Trophoblast cell (in vitro differentiated cells and primary cell): Measurements from ENCODE around the gene STKLD1.

Source experiments
- DNase-seq, 2 donors: peaks; one replicate each; pipeline ENCODE4 v3.0.0-alpha.2; 2016
- H2AFZ ChIP-seq: 2 replicates; pipeline ENCODE4 v1.6.1; 2013; ENCODE audit warnings: low read length, moderate library complexity, mild to moderate bottlenecking; ENCODE audit not compliant: insufficient read depth, poor library complexity
- H2AK5ac ChIP-seq: 2 replicates; pipeline ENCODE4 v1.6.1; 2013; ENCODE audit warnings: mild to moderate bottlenecking, low read length
- H2BK120ac ChIP-seq: 2 replicates; pipeline ENCODE4 v1.6.1; 2013; ENCODE audit warnings: low read length, mild to moderate bottlenecking, moderate library complexity; ENCODE audit not compliant: insufficient read depth, poor library complexity
- H2BK12ac ChIP-seq: 2 replicates; pipeline ENCODE4 v1.6.1; 2013; ENCODE audit warnings: mild to moderate bottlenecking, low read length, moderate library complexity
- H2BK5ac ChIP-seq: 2 replicates; pipeline ENCODE4 v1.6.1; 2013; ENCODE audit warnings: low read length, low read depth, moderate library complexity, mild to moderate bottlenecking; ENCODE audit not compliant: poor library complexity
- H3K14ac ChIP-seq: 2 replicates; pipeline ENCODE4 v1.6.1; 2013; ENCODE audit warnings: mild to moderate bottlenecking, low read length
- H3K18ac ChIP-seq: 2 replicates; pipeline ENCODE4 v1.6.1; 2013; ENCODE audit warnings: mild to moderate bottlenecking, low read length
- H3K23ac ChIP-seq: 2 replicates; pipeline ENCODE4 v1.6.1; 2013; ENCODE audit warnings: low read length
- H3K27ac ChIP-seq: 2 replicates; pipeline ENCODE4 v1.5.1; 2013; ENCODE audit warnings: low read depth, mild to moderate bottlenecking, inconsistent platforms, low read length, moderate library complexity
- H3K27me3 ChIP-seq: 2 replicates; pipeline ENCODE4 v1.6.1; 2013; ENCODE audit warnings: inconsistent platforms, mild to moderate bottlenecking, low read length, moderate library complexity; ENCODE audit not compliant: insufficient read depth
- H3K36me3 ChIP-seq, 2 experiments: 1 replicate in 1 of 2; 2 replicates in 1 of 2; pipeline ENCODE4 v1.6.1; 2013; ENCODE audit warnings: low read length in 2 of 2, mild to moderate bottlenecking in 2 of 2, moderate library complexity in 1 of 2; ENCODE audit not compliant: insufficient read depth in 2 of 2, control insufficient read depth in 1 of 2
- H3K4ac ChIP-seq: 2 replicates; pipeline ENCODE4 v1.6.1; 2013; ENCODE audit warnings: low read depth, mild to moderate bottlenecking, low read length, moderate library complexity
- H3K4me1 ChIP-seq, 2 experiments: 1 replicate in 1 of 2; 2 replicates in 1 of 2; pipeline ENCODE4 v1.6.1; 2013; ENCODE audit warnings: low read length in 2 of 2, mild to moderate bottlenecking in 2 of 2, moderate library complexity in 1 of 2; ENCODE audit not compliant: insufficient read depth in 2 of 2, control insufficient read depth in 1 of 2
- H3K4me2 ChIP-seq: 2 replicates; pipeline ENCODE4 v1.6.1; 2013; ENCODE audit warnings: inconsistent platforms, mild to moderate bottlenecking, low read length, moderate library complexity
- H3K4me3 ChIP-seq: 2 replicates; pipeline ENCODE4 v1.5.1; 2013; ENCODE audit warnings: mild to moderate bottlenecking, low read depth, low read length, inconsistent platforms
- H3K79me1 ChIP-seq: one replicate; pipeline ENCODE4 v1.6.1; 2013; ENCODE audit warnings: low read length
- H3K79me2 ChIP-seq: 2 replicates; pipeline ENCODE4 v1.6.1; 2013; ENCODE audit warnings: low read length, mild to moderate bottlenecking; ENCODE audit not compliant: control insufficient read depth, insufficient read depth, poor library complexity
- H3K9ac ChIP-seq: 2 replicates; pipeline ENCODE4 v1.6.1; 2013; ENCODE audit warnings: mild to moderate bottlenecking, low read length
- H3K9me3 ChIP-seq: 2 replicates; pipeline ENCODE4 v1.6.1; 2013; ENCODE audit warnings: low read depth, mild to moderate bottlenecking, control low read depth, inconsistent platforms, low read length; ENCODE audit not compliant: insufficient read depth
- H4K12ac ChIP-seq: 2 replicates; pipeline ENCODE4 v1.6.1; 2013; ENCODE audit warnings: low read depth, mild to moderate bottlenecking, low read length, moderate library complexity
- H4K8ac ChIP-seq: 2 replicates; pipeline ENCODE4 v1.6.1; 2013; ENCODE audit warnings: low read depth, mild to moderate bottlenecking, low read length, moderate library complexity
- H4K91ac ChIP-seq: one replicate; pipeline ENCODE4 v1.6.1; 2013; ENCODE audit warnings: low read depth, mild to moderate bottlenecking, low read length, moderate library complexity
- WGBS: extraction: QIAGEN DNeasy Blood & Tissue Kit; methylation state at CpG from one replicate; pipeline ENCODE4 v1.1.7; 2013; ENCODE audit warnings: missing lambda C conversion rate; ENCODE audit not compliant: insufficient read length, insufficient coverage; ENCODE audit errors: extremely low coverage; 5-methylcytosine and 5-hydroxymethylcytosine counted together

The STKLD1 gene

DNA sequence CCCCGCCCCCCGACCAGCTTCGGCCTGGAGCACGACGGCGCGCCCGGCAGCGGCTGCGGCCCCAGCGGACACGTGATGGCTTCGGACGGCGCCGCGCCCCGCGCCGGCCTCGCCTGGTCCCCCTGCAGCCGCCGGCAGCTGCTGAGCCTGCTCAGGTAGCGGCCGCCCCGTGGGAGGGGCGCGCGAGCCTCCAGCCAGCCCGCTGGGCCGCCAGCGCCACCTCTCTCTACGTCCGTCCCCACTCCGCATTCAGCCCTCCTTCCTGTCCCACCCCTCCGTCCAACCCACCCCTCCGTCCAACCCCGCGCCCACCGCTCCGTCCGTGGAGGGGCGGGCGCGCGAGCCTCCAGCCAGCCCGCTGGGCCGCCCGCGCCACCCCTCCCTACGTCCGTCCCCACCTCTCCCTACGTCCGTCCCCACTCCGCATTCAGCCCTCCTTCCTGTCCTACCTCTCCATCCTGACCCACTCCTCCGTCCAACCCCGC is 52.5 kb downstream of the STKLD1 start:
- Histone ChIP-seq H3K27ac (no peak overlapping the region), H3K79me2 (no peaks in the 10 kb centered on the region), H3K36me3 (no peaks in the 10 kb centered on the region), H3K9ac (no peak overlapping the region), H2BK5ac (no peak overlapping the region), H3K4me1 (peaks cover 4% of the 10 kb centered on the region in 2 experiments), H4K8ac (no peak overlapping the region), H3K18ac (no peak overlapping the region), H4K91ac (no peak overlapping the region), H2BK120ac (no peak overlapping the region), H3K79me1 (no peaks in the 10 kb centered on the region), H3K23ac (no peak overlapping the region), H3K4me2 (peak overlapping the region; percentile 65), H2BK12ac (no peak overlapping the region), H3K27me3 (peaks cover 5% of the 10 kb centered on the region), H2AK5ac (no peak overlapping the region), H3K4me3 (peak overlapping the region; percentile 10), H2AFZ (no peak overlapping the region), H4K12ac (no peak overlapping the region), H3K9me3 (peaks cover 6% of the 10 kb centered on the region), H3K14ac (no peak overlapping the region), H3K4ac (no peak overlapping the region)
- DNase-seq: peak in 1 of 2 donors; percentile 17
- WGBS: no CpG with 5 or more reads among the region's 57 CpGs

DNA sequence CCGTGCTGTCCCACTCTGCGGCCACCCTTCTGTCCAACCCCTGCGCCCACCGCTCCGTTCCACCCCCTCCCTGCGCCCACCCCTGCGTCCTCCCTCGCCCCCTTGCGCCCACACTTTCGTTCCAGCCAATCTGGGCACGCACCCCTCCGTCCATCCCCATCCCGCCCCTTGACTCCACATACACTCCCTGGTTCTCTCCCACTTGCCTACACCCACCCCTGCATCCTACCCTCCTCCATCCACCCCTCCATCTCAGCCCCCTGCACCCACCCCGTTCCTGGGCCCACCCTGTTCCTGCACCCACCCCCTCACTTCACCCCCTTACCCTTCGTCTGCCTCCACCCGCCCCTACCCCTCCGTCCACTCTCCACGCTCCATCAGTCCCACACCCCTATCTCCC is 53.0 kb downstream of the STKLD1 start:
- no peak overlapping the region for H3K9ac ChIP-seq
- no peak overlapping the region for H2BK12ac ChIP-seq
- H2AFZ ChIP-seq: no peak overlapping the region
- H2AK5ac ChIP-seq: no peak overlapping the region
- no peak overlapping the region for H3K14ac ChIP-seq
- no peak overlapping the region for H4K8ac ChIP-seq
- H3K27ac ChIP-seq: no peak overlapping the region
- H3K9me3 ChIP-seq: peaks cover 6% of the 10 kb centered on the region
- no peak overlapping the region for H4K91ac ChIP-seq
- peaks cover 4% of the 10 kb centered on the region in 2 experiments for H3K4me1 ChIP-seq
- no peak overlapping the region for H3K4me2 ChIP-seq
- H3K4ac ChIP-seq: no peak overlapping the region
- no peaks in the 10 kb centered on the region for H3K79me1 ChIP-seq
- H3K27me3 ChIP-seq: peaks cover 5% of the 10 kb centered on the region
- no peak overlapping the region for H2BK120ac ChIP-seq
- no peak overlapping the region for H3K23ac ChIP-seq
- no peak overlapping the region for H4K12ac ChIP-seq
- H2BK5ac ChIP-seq: no peak overlapping the region
- H3K79me2 ChIP-seq: no peaks in the 10 kb centered on the region
- H3K4me3 ChIP-seq: no peak overlapping the region
- WGBS: no CpG with 5 or more reads among the region's 18 CpGs
- no peak for DNase-seq
- H3K36me3 ChIP-seq: no peaks in the 10 kb centered on the region
- H3K18ac ChIP-seq: no peak overlapping the region

DNA sequence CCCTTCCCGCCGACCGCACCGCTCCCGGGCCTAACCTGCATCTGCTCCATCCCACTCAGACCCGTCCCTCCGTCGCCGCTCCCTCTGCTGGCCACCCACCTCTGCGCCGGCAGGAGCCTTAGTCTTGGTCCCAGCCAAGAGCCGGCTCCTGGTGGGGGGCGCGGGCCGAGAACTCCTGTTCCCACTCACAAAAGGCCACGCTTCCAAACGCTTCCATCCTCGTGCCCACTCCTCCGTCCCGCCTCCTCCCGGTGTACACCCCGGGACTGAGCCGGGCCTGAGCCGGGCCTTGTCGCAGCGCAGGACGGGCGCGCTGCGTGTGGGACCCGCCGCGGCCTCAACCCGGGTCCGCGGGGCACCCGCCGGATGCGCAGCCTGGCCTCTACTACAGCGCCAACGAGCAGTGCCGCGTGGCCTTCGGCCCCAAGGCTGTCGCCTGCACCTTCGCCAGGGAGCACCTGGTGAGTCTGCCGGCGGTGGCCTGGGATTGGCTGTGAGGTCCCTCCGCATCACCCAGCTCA is 53.5 kb downstream of the STKLD1 start:
- no peak overlapping the region for H2BK120ac ChIP-seq
- H4K12ac ChIP-seq: peak overlapping the region; percentile 46
- peak overlapping the region; percentile 25 for H4K8ac ChIP-seq
- DNase-seq: peak in 1 of 2 donors; percentile 41
- H3K9me3 ChIP-seq: peaks cover 6% of the 10 kb centered on the region
- no peak overlapping the region for H3K14ac ChIP-seq
- H3K4me1 ChIP-seq: peaks cover 4% of the 10 kb centered on the region in 2 experiments
- peaks cover 5% of the 10 kb centered on the region for H3K27me3 ChIP-seq
- no peak overlapping the region for H3K4ac ChIP-seq
- H3K4me2 ChIP-seq: peak overlapping the region; percentile 45
- H3K27ac ChIP-seq: no peak overlapping the region
- no CpG with 5 or more reads among the region's 49 CpGs for WGBS
- no peak overlapping the region for H3K18ac ChIP-seq
- H4K91ac ChIP-seq: no peak overlapping the region
- no peak overlapping the region for H2BK12ac ChIP-seq
- no peak overlapping the region for H3K9ac ChIP-seq
- H3K36me3 ChIP-seq: no peaks in the 10 kb centered on the region
- H2BK5ac ChIP-seq: no peak overlapping the region
- H2AFZ ChIP-seq: peak overlapping the region; percentile 23
- no peak overlapping the region for H2AK5ac ChIP-seq
- no peak overlapping the region for H3K4me3 ChIP-seq
- no peaks in the 10 kb centered on the region for H3K79me1 ChIP-seq
- H3K79me2 ChIP-seq: no peaks in the 10 kb centered on the region
- no peak overlapping the region for H3K23ac ChIP-seq

DNA sequence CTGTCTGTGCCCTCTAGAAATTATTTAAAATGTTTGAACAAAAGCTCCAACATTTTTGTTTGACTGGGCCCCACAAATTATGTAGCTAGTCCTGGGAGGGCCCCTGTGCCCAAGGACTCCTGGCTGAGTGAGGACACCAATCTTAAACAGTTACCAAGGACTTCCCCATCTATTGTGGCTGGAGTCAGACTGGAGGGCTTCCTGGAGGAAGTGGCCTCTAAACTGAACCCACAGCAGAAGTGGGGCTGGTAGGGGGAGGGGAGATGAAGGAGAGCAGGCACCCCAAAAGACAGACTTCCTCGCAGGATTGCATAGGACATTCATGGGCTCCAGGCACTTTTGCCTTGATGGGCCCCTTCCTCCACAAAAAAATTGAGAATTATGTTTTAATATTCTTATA is 54.1 kb downstream of the STKLD1 start:
- no peak for DNase-seq
- no peak overlapping the region for H2AK5ac ChIP-seq
- H3K79me1 ChIP-seq: no peaks in the 10 kb centered on the region
- H3K4me3 ChIP-seq: no peak overlapping the region
- H4K91ac ChIP-seq: no peak overlapping the region
- WGBS: no CpG with 5 or more reads among the region's 1 CpG
- no peak overlapping the region for H2AFZ ChIP-seq
- peaks cover 6% of the 10 kb centered on the region for H3K9me3 ChIP-seq
- no peak overlapping the region for H4K8ac ChIP-seq
- no peak overlapping the region for H3K4me2 ChIP-seq
- H2BK5ac ChIP-seq: no peak overlapping the region
- peaks cover 4% of the 10 kb centered on the region in 2 experiments for H3K4me1 ChIP-seq
- no peak overlapping the region for H3K18ac ChIP-seq
- no peak overlapping the region for H2BK12ac ChIP-seq
- no peak overlapping the region for H3K14ac ChIP-seq
- H3K23ac ChIP-seq: no peak overlapping the region
- no peaks in the 10 kb centered on the region for H3K36me3 ChIP-seq
- peaks cover 5% of the 10 kb centered on the region for H3K27me3 ChIP-seq
- H3K4ac ChIP-seq: no peak overlapping the region
- no peak overlapping the region for H2BK120ac ChIP-seq
- no peak overlapping the region for H3K9ac ChIP-seq
- no peak overlapping the region for H3K27ac ChIP-seq
- H4K12ac ChIP-seq: no peak overlapping the region
- no peaks in the 10 kb centered on the region for H3K79me2 ChIP-seq
